ENCODE measurements around the gene TM4SF5.

The TM4SF5 gene

DNA sequence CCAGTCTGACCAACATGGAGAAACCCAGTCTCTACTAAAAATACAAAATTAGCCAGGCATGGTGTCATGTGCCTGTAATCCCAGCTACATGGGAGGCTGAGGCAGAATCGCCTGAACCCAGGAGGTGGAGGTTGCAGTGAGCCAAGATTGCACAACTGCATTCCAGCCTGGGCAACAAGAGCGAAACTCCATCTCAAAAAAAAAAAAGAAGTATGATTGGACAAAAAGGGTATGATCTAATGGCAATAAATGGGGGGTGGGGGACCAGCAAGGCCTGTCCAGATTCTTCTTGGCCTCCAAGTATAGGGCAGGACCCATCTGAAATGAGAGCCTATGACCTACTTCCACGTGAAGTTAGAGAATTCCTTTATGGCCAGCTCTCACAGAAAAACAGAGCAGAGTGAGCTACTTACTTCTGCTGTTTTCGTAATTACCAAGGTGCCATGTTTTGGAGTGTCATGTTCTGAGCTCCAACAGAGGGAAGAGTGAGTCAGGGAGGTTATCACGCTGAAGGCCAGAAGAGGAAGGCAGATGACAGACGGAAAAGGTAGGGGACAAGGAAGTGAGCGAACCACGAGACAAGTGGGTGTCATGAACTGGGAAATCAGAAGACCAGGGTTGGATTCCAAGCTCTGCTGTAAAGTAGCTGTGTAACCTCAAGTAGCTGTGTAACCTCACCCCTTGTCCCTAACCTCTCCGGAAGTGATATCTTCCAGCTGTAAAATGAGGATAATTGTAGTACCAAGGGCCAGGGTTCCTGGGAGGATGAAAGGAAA is 35.6 kb upstream of the TM4SF5 start:
- DNase-seq (ENCODE audit: low read depth in 1 of 2, low spot score in 1 of 2) = peak; percentile 57 to 63
- peaks cover 10% of the 10 kb centered on the region for H3K27me3 ChIP-seq (ENCODE audit: insufficient read depth, poor library complexity, severe bottlenecking)
- no peak overlapping the region for H3K4me3 ChIP-seq (replicated peaks; ENCODE audit: insufficient read depth, low read length)
- no peak overlapping the region for H3K27ac ChIP-seq (replicated peaks)
- TF ChIP-seq REST (IDR thresholded peaks at IDR 0.05; ENCODE audit: insufficient replicate concordance, low read depth) = no peak
- TF ChIP-seq SPI1 (IDR thresholded peaks at IDR 0.05; ENCODE audit: borderline replicate concordance, low read depth) = peak; percentile 30; the same call in 1 of the 2 replicates
- no peak for TF ChIP-seq POLR2AphosphoS5 (IDR thresholded peaks at IDR 0.05; ENCODE audit: low read depth)
- TF ChIP-seq, protein P1, sequence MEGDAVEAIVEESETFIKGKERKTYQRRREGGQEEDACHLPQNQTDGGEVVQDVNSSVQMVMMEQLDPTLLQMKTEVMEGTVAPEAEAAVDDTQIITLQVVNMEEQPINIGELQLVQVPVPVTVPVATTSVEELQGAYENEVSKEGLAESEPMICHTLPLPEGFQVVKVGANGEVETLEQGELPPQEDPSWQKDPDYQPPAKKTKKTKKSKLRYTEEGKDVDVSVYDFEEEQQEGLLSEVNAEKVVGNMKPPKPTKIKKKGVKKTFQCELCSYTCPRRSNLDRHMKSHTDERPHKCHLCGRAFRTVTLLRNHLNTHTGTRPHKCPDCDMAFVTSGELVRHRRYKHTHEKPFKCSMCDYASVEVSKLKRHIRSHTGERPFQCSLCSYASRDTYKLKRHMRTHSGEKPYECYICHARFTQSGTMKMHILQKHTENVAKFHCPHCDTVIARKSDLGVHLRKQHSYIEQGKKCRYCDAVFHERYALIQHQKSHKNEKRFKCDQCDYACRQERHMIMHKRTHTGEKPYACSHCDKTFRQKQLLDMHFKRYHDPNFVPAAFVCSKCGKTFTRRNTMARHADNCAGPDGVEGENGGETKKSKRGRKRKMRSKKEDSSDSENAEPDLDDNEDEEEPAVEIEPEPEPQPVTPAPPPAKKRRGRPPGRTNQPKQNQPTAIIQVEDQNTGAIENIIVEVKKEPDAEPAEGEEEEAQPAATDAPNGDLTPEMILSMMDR (IDR thresholded peaks at IDR 0.05; ENCODE audit: insufficient read depth, low read length) = no peak
- no peak for TF ChIP-seq GABPA (IDR thresholded peaks at IDR 0.05; ENCODE audit: low read depth)

- TF ChIP-seq REST (IDR thresholded peaks at IDR 0.05; ENCODE audit: insufficient replicate concordance, low read depth) (no peak), POLR2AphosphoS5 (IDR thresholded peaks at IDR 0.05; ENCODE audit: low read depth) (no peak), GABPA (IDR thresholded peaks at IDR 0.05; ENCODE audit: low read depth) (no peak), SPI1 (IDR thresholded peaks at IDR 0.05; ENCODE audit: borderline replicate concordance, low read depth) (no peak)
- TF ChIP-seq, protein P1 (IDR thresholded peaks at IDR 0.05; ENCODE audit: insufficient read depth, low read length) = no peak
- DNase-seq (ENCODE audit: low read depth in 1 of 2, low spot score in 1 of 2) = no peak
- H3K27ac ChIP-seq (replicated peaks) = no peak overlapping the region
- H3K4me3 ChIP-seq (replicated peaks; ENCODE audit: insufficient read depth, low read length) = peak overlapping the region; percentile 51
- peaks cover 10% of the 10 kb centered on the region for H3K27me3 ChIP-seq (ENCODE audit: insufficient read depth, poor library complexity, severe bottlenecking)
Measured at GRCh38 chr17:4738136-4739121, 33.3 kb upstream of the TM4SF5 start.

DNA sequence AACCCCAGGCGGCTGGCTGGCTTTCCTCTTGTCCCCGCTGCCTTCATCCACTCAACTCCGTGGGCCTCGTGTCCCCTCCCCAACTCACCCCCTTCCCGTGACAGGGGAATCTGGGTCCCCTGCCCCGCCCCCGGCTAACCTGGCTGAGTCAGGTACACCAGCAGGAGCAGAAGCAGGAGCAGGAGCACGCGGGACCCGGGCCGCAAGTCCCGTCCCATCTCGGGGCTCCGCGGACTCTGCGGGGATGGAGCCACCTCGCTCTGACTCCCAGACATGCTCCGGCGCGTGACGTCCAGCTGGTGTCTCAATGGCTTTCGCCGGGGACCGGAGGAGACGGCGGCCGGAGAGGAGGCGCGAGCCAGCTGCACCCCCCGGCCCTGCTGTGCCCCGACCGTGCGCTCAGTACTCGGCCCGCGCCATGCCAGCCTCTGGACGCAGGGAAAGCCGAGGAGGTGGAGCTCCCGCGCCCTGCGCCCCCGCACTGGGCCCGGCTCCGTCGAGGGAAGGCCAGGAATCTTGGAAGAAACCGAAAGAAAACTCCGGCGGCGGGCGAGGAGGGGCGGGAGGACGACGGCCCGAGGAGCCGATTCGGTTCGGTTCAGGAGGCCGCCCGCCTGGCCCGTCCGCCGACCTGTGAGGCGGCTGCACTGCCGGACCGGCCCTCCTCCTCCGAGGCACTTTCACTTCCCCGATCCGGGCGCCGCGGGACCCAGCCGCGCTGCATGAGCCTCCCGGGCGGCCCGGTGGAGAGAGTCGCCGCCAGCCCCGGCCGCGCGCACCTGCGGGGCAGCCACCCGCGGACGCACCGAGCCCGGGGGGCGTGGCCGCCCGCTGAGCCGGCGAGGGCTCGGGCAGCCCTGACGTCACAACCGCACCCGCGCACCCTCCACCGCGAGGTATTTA is 32.3 kb upstream of the TM4SF5 start, which contains the start of the genes CXCL16 and ZMYND15:
Gene CXCL16 (minus strand): TSS at position 807 of the 903 bp plus-strand sequence. CDS start 589 bp downstream, at position 218.
Gene ZMYND15 (plus strand): TSS at position 712 of the 903 bp plus-strand sequence. CDS start 716 bp downstream, outside the sequence.
- H3K27ac ChIP-seq (replicated peaks) = no peak within 1 kb of the TSS
- H3K4me3 ChIP-seq (replicated peaks; ENCODE audit: insufficient read depth, low read length) = peak within 1 kb of the TSS; percentile 51
- TF ChIP-seq REST (IDR thresholded peaks at IDR 0.05; ENCODE audit: insufficient replicate concordance, low read depth) (no peak), GABPA (IDR thresholded peaks at IDR 0.05; ENCODE audit: low read depth) (no peak), POLR2AphosphoS5 (IDR thresholded peaks at IDR 0.05; ENCODE audit: low read depth) (no peak), SPI1 (IDR thresholded peaks at IDR 0.05; ENCODE audit: borderline replicate concordance, low read depth) (no peak)
- TF ChIP-seq, protein P1 (IDR thresholded peaks at IDR 0.05; ENCODE audit: insufficient read depth, low read length) = no peak
- no peak for DNase-seq (ENCODE audit: low read depth in 1 of 2, low spot score in 1 of 2)
- H3K27me3 ChIP-seq (ENCODE audit: insufficient read depth, poor library complexity, severe bottlenecking) = peaks cover 10% of the 10 kb centered on the region

All from HL-60 (cell line).